ENCODE results near the gene PTPRC.

PTPRC gene

DNA sequence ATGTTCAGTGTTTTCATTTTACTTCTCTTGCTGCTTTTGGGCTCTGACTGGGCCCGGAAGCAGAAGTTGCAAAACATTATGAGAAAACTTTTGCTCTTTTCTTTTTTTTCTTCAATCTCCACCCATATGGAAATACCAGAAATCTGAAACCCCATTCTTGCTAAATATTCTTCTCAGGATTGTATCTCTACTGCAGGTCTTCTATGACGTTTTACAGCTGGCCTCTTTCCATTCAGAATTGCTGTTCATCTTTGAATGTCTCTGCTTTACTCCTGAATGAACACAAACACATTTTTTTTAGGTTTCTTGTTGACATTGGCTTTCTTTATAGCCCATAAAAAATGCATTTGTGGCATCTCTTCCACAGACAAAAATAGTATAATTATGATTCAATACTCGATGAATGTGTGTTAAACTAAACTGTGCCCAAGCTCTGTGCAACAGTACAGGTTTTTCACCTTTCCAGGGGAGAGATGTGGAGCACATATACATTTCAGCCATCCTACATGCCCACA lies 18.8 kb downstream of the PTPRC start:
- DNase-seq (ENCODE audit: low read depth in 2 of 2): peak; percentile 95 to 98
- no peak overlapping the region for H3K4me3 ChIP-seq (replicated peaks in 1 of 2; ENCODE audit: low read depth in 2 of 2, low read length in 2 of 2)

DNA sequence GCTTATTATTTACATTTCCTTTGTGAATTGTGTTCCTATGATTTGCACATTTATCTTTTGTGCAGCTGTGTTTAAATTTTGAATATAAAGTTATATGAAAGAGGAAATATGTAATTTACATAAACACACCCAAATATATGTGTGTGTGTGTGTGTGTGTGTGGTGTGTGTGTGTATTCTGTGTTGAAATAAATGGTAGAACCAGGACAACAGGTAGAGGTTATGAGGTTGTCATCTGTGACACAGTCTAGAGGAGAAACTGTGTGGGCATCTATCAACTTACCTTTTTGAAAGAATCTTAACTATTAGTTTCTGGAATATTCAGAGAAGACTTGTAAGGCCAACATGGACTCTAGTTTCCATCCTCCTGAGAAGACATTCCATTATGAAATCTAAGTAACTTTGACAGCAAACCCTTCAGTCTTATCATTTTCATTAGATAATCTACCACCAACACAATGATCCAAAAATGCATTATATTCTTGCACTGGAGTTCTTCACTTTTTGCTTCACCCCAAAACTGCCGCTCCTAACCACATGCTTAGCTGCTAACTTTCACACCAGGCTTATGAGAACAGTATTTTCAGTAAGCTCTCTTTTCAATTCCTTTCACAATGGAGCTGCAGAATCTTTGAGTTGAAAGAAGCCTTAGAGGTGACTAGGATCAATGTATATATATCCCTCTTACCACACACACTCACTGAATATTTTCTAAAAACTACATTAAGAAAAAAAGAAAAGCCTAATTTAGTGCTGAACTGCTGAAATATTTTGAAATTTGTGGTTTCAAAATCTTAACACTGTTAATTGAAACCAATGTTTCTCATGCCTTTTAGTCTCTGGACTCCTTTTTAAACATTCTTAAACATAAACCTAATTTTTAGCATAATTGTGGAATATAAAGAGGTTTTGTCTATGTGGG lies 21.8 kb downstream of the PTPRC start:
- TF ChIP-seq, protein P1, sequence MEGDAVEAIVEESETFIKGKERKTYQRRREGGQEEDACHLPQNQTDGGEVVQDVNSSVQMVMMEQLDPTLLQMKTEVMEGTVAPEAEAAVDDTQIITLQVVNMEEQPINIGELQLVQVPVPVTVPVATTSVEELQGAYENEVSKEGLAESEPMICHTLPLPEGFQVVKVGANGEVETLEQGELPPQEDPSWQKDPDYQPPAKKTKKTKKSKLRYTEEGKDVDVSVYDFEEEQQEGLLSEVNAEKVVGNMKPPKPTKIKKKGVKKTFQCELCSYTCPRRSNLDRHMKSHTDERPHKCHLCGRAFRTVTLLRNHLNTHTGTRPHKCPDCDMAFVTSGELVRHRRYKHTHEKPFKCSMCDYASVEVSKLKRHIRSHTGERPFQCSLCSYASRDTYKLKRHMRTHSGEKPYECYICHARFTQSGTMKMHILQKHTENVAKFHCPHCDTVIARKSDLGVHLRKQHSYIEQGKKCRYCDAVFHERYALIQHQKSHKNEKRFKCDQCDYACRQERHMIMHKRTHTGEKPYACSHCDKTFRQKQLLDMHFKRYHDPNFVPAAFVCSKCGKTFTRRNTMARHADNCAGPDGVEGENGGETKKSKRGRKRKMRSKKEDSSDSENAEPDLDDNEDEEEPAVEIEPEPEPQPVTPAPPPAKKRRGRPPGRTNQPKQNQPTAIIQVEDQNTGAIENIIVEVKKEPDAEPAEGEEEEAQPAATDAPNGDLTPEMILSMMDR (IDR thresholded peaks at IDR 0.05; ENCODE audit: low read depth, low read length): no peak
- DNase-seq (ENCODE audit: low read depth in 2 of 2): no peak
- no peak overlapping the region for H3K4me3 ChIP-seq (replicated peaks in 1 of 2; ENCODE audit: low read depth in 2 of 2, low read length in 2 of 2)

More for the DNA sequence above, 18.8 kb downstream of the PTPRC start:
- TF ChIP-seq, protein P1 (IDR thresholded peaks at IDR 0.05; ENCODE audit: low read depth, low read length): no peak

DNA sequence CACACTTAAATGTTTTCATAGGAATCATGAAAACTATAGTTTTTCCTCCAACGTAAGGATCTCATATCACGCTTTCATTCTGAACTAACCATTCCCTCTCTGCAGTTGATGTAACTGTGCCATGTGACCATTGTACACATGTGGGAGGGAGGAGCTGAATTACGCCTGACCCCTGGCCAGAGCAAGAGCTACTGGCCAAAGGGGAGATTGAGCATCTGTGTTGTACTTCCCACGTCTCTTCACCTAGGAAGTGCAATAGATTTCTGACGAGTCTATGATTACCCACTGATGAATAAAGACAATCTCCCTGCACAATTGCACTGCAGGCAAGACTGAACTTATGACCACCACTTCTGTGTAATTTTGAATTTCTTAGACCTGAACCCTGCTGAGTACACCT lies 24.0 kb downstream of the PTPRC start:
- DNase-seq (ENCODE audit: low read depth in 2 of 2): no peak
- H3K4me3 ChIP-seq (replicated peaks in 1 of 2; ENCODE audit: low read depth in 2 of 2, low read length in 2 of 2): no peak overlapping the region
- TF ChIP-seq, protein P1 (IDR thresholded peaks at IDR 0.05; ENCODE audit: low read depth, low read length): no peak

DNA sequence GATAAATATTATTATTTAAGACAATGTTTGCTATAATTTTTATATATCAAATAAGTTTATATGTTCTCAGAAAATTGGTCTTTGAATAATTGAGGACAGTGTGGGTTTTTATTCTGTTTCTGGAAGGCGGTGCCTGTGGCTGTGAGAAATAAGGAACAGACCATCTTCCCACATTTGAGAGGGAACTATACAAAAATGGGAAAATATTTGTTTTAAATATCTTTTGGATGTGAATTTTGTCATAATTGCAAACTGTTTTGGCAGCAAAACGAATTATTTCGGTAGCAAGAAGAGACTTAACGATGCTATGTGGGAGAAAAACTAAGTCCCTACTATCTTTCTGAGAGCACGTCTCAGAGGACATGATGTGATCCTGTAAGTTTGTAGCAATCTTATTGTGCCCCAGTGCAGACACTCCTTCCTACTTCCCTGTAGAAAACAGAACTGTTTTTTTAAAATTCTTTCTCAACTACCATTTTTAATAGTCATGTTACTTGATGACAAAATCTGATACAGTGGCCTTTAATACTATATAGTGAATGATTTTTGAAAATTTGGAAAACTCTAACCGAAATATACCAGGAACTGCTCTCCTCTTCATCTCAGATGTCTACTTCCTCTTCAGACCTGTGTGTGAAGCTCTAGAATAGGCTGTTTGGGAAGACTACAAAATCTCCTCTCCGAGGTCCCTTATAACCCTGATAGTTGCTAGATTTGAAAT lies 25.4 kb downstream of the PTPRC start:
- H3K4me3 ChIP-seq (replicated peaks in 1 of 2; ENCODE audit: low read depth in 2 of 2, low read length in 2 of 2): no peak overlapping the region
- TF ChIP-seq, protein P1 (IDR thresholded peaks at IDR 0.05; ENCODE audit: low read depth, low read length): no peak
- DNase-seq (ENCODE audit: low read depth in 2 of 2): no peak

DNA sequence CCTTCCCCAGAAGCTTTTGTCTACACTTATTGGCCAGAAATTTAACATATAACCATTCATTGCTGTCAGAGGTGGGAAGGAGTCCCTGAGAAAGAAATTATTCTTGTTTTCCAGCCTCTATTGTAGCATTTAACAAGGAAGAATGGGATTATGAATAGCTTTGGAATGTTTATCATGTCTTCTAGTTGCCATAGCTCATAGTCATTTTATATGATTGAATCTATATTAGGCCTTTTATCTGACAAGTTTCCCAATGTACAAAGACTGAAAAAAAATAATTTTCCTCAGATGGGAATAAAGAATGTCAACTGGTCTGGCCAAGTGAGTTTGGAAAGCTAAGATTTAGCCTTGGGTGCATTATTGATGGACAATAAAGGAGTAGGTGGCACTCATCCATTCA lies 28.3 kb downstream of the PTPRC start:
- peak in 1 of 2 donors; percentile 32 for DNase-seq (ENCODE audit: low read depth in 2 of 2)
- TF ChIP-seq, protein P1 (IDR thresholded peaks at IDR 0.05; ENCODE audit: low read depth, low read length): no peak
- H3K4me3 ChIP-seq (replicated peaks in 1 of 2; ENCODE audit: low read depth in 2 of 2, low read length in 2 of 2): no peak overlapping the region

DNA sequence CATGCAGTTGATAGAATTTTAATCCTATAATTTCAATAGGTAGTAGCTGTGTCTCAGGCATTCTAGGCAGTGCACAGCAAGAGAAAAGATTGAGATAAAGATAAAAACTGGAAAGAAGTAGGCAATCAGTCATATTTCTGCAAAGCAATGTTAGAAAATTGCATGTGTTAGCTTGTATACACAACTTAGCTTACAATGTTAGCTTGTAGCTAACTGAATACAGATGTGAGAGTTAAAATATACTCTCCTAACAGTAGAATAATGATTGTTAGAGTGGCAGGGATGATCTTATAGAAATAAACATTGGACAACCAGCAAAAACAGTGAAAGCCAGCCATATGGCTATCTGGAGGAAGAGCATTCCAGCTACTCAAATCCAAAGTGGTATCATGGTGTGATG lies 29.0 kb downstream of the PTPRC start:
- TF ChIP-seq, protein P1 (IDR thresholded peaks at IDR 0.05; ENCODE audit: low read depth, low read length): no peak
- no peak overlapping the region for H3K4me3 ChIP-seq (replicated peaks in 1 of 2; ENCODE audit: low read depth in 2 of 2, low read length in 2 of 2)
- DNase-seq (ENCODE audit: low read depth in 2 of 2): no peak

All from cardiac fibroblast (primary cell).